ENCODE measurements around the gene SLC12A7.
A peak's percentile ranks its signal among the peaks of the same experiment; 100 is the strongest.

Gene SLC12A7

DNA sequence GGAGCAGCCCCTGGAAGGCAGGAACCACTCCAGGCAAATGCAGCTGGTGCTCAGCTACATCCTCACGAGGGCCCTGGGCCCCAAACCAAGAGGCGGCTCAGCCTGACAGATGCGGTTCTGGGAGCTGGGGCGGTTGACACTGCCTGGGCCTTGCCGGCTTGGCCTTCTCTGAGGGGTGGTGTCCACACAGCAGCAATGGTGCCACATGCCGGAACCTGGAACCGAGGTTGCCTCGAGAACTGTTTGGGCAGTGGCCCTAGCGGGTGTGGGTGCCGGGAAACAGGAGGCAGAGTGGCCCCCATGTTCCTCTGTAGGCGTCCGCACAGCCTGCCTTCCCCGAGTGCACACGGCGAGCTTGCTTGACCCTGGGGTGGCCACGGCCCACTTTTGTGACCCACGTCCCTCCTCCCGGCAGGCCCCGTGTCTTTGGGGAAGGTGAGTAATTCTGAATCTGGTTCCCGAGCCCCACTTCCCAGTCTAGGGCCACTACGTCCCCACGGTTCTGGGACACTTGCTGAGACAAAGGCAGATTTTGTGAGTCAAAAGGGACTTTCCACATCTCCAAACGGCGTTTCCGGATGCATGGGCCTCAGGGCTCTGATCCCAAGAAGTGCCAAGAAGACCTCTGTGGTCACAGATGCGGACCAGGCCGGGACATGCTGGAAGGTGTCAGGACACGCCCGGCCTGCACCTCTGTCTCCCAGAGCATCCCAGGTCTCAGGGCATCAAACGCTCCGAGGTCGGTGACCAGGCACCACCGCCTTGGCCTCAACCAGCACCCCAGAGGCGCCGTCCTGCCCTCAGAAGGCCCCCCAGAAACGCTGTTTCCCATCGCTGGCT is 27.7 kb upstream of the SLC12A7 start:
- H3K27ac ChIP-seq, result no peak overlapping the region
- TF ChIP-seq, protein P1, sequence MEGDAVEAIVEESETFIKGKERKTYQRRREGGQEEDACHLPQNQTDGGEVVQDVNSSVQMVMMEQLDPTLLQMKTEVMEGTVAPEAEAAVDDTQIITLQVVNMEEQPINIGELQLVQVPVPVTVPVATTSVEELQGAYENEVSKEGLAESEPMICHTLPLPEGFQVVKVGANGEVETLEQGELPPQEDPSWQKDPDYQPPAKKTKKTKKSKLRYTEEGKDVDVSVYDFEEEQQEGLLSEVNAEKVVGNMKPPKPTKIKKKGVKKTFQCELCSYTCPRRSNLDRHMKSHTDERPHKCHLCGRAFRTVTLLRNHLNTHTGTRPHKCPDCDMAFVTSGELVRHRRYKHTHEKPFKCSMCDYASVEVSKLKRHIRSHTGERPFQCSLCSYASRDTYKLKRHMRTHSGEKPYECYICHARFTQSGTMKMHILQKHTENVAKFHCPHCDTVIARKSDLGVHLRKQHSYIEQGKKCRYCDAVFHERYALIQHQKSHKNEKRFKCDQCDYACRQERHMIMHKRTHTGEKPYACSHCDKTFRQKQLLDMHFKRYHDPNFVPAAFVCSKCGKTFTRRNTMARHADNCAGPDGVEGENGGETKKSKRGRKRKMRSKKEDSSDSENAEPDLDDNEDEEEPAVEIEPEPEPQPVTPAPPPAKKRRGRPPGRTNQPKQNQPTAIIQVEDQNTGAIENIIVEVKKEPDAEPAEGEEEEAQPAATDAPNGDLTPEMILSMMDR (conservative IDR thresholded peaks at IDR 0.05), result no peak

DNA sequence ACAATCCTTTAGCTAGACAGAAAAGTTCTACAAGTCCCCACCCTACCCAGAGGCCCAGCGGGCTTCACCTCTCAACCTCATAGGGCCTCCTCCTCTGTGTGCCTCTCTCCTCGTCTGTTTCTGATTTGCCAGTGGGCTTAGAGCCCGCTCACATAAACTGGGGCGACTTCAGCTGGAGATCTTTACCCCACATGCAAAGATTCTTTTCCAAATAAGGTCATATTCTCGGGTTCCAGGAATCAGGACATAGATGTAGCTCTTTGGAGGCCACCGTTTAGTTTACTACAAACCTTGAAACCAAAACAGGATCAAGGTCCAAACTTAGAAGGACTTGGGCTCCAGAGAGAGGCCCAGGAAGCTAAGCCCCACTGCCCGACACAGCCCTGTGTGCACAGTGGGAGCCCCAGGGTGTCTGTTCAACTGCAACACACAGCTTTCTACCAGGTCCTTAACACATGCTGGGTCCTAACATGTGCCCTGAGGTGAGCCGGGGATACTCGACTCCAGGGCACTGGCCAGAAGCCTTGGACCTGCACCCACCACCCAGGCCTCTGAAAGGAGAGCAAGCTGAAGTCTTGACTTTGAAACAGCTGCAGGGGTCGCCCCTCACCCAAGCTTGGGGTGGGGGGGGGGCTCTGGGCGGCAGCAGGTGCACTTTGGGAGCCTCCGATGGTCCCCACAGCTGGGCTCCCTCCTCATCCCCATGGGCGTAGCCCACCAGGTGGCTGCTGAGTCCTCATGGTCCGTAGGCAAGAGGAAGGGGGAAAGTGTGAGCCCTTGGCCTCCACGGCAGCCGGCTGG is 26.8 kb upstream of the SLC12A7 start:
- H3K27ac ChIP-seq, result no peak overlapping the region
- TF ChIP-seq, protein P1 (conservative IDR thresholded peaks at IDR 0.05), result no peak

DNA sequence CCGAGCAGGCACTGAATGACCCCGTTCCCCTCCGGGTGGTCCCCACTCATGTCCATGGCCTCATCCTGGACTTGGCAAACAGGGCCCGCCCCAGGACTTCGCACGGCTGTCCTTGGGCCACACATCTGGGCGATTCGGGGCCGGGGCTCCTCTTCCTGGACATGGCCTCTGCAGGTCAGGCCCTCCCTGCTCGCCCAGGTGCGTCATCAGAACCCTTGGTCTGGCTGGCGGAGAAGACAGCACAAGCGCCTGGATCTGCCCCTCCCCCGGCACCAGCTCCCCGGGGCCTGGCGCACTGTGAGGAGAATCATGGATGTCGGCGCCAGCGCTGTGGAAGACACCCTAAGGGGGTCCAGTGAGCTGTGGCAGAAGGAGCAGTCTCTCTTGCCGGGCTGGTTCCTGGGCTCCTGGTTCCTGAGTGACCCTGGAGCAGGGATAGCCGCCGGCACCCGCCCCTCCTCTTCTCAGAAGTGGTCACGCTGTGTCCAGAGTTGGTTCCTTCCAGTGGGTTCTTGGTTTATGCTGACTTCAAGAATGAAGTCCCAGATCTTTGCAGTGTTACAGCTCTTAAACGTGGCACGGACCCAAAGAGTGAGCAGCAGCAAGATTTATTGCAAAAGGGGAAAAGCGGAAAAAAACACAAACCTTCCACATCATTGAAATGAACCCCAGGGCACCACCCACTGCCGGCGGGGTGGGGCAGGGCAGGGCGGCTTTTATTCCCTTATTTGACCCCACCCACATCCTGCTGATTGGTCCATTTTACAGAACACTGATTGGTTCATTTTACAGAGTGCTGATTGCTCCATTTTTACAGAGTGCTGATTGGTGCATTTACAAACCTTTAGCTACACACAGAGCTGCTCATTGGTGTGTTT is 25.9 kb upstream of the SLC12A7 start:
- TF ChIP-seq, protein P1 (conservative IDR thresholded peaks at IDR 0.05), result no peak
- H3K27ac ChIP-seq, result no peak overlapping the region

DNA sequence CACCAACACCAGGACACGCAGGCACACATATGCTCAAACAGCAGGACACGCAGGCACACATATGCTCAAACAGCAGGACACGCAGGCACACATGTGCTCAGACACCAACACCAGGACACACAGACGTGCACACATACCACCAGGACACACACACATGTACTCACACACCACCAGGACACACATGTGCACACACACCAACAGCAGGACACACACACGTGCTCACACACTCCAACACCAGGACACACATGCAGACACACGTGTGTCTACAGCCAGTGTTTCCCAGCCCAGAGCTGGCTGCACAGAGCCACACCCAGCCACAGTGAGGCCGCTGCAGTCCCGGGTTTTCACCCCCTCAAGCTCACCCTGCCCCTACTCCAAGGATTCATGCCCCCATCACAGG is 25.0 kb upstream of the SLC12A7 start:
- TF ChIP-seq, protein P1 (conservative IDR thresholded peaks at IDR 0.05), result no peak

DNA sequence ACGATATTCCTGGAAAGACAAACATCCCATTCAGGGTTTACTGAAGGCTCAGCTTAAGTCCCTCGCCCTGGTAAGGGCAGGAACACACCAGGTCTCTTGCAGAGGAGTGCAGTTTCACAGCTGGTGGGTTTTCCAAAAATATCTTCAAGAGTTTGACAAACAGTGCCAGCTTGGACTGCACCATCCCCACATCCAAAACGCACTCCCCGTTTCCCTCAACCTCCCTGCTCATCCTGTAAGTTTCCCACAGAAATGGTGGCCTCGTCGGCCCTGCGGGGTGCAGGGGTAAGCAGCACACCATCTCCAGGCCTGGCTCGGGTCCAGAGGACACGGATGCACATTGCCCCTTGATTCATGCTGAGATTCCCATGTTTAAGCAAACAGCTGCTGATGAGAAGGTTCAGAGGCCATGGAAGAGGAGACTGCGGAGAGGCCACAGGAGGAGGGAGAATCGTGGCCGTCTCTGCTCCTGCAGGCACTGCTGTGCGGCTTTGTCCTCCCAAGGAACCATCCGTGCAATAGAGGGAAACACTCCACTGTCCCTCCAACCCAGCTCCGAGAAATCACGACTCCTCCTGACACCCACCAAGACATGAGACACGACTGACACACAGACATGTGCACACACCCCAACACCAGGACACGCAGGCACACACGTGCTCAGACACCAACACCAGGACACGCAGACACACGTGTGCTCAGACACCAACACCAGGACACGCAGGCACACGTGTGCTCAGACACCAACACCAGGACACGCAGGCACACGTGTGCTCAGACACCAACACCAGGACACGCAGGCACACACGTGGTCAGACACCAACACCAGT is 24.0 kb upstream of the SLC12A7 start:
- TF ChIP-seq, protein P1 (conservative IDR thresholded peaks at IDR 0.05), result no peak
- no peak overlapping the region; the same call in 1 of the 2 replicates for H3K27ac ChIP-seq

More for the DNA sequence above, 25.0 kb upstream of the SLC12A7 start:
- H3K27ac ChIP-seq, result no peak overlapping the region

DNA sequence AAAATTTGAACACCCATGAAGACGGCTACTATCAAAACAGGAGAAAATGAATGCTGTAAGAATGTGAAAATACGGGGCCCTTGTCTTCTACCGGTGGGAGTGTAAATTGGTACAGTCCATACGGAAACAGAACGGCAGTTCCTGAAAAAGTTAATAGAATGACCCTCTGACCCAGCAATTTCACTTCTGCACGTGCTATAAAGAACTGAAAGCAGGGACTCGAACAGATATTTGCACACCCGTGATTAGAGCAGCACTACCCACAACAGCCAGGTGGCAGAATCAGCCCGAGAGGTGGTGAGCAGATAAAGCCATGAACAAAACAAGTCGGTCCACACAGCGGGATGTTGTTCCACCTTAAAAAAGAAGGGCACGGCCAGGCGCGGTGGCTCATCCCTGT is 22.6 kb upstream of the SLC12A7 start:
- peak overlapping the region; percentile 9; the same call in 1 of the 2 replicates for H3K27ac ChIP-seq

More for the DNA sequence above, 22.6 kb upstream of the SLC12A7 start:
- TF ChIP-seq, protein P1 (conservative IDR thresholded peaks at IDR 0.05), result peak; percentile 49

Measured in VCaP (cell line).